ENCODE measurements around the gene DIP2C.

GRCh38 chr10:530717-531116, 158.8 kb downstream of the DIP2C start:
- TF ChIP-seq POLR2AphosphoS5 (IDR thresholded peaks at IDR 0.05; ENCODE audit: low read depth, low read length) = no peak
- TF ChIP-seq POLR2A (IDR thresholded peaks at IDR 0.05; ENCODE audit: low read depth, low read length) = no peak

All from GM12892 (cell line).